HL-60/S4 treated with retinoic acid at 250 ng/mL for 4 days and 3 days (cell line): ENCODE data around the gene CAPZA2.

Experiments used
- in situ Hi-C: fragments of 300-500 bp; cut with MboI; formaldehyde crosslinking; loops from 2 replicates; pipeline ENCODE4 v1.7.0; 2022; ENCODE audit warnings: low sequenced_read_pairs

The CAPZA2 gene

DNA sequence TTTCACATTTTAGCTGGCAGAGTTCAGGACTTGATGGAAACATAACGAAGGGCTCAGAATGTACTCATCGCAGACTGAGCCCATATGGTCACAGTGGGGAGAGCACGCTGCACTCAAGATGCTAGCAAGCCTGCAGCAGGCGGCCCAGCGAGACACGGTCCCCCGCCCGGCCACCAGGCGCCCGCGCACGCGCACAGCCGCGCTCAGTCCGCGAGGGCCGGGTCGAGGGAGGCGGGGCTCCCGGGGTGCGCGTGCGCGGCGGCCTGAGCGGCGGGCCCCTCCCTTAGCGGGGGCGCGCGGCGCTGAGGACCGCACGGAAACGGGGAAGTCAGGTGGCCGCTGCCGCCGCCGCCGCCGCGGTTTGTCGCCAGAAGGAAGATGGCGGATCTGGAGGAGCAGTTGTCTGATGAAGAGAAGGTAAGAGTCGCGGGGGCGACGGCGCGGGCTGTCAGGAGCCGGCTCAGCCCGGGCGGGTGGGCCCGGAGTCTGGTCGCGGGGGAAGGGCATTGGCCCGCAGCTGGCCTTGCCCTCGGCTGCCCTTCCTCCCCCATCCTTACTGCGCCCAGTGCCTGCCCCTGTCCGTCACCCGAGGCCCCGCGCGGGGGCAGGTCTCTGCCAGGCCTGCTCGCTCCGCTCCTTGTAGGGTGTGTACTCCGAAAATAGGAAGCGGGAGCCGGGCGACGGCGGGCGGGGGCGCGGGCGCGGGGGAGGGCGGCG, at the start of gene CAPZA2:
Gene CAPZA2 (plus strand): TSS at position 354 of the 717 bp plus-strand sequence. CDS start 25 bp downstream, at position 379.
- in situ Hi-C loops = no loop called here

- in situ Hi-C loops = loop anchor here (25.0 kb wide), 2 partner anchors 551 to 651 kb away; no protein-coding TSS in a partner anchor
Measured at GRCh38 chr7:116812860-116813259, 49.5 kb upstream of the CAPZA2 start.

DNA sequence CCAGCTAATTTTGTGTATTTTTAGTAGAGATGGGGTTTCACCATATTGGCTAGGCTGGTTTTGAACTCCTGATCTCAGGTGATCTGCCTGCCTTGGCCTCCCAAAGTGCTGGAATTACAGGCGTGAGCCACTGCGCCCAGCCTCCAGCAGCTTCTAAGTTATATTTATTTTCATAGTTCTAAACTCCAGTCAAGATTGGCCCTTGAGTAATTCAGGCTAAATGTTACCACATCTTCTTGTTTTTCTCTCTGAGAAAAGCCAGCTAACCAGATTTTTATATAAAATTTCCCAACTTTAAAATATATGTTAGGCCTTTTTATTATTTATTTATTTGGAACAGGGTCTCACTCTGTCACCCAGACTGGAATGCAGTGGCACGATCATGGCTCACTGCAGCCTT, 49.0 kb upstream of the CAPZA2 start:
- in situ Hi-C loops = loop anchor here (25.0 kb wide), 2 partner anchors 551 to 651 kb away; no protein-coding TSS in a partner anchor

DNA sequence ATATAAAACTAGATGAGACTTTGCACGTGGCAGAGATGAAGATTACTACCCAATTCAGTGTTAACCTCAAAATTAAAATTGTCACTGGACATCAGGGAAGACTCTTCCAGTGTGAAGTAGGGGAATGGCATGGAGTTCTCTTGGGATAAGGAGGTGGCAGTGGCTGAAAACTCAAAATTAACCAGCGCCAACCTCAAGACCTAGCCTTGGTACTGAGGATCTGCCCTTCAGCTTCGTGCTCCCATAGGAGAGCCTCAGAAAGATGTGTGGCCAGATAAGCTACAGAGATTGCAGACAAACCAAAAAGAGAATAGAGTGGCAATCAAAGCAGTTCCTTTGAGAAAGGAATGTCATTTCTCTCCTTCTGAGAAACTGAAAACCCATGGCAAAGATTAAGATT, 47.3 kb upstream of the CAPZA2 start:
- in situ Hi-C loops = loop anchor here (25.0 kb wide), 2 partner anchors 553 to 653 kb away; no protein-coding TSS in a partner anchor

DNA sequence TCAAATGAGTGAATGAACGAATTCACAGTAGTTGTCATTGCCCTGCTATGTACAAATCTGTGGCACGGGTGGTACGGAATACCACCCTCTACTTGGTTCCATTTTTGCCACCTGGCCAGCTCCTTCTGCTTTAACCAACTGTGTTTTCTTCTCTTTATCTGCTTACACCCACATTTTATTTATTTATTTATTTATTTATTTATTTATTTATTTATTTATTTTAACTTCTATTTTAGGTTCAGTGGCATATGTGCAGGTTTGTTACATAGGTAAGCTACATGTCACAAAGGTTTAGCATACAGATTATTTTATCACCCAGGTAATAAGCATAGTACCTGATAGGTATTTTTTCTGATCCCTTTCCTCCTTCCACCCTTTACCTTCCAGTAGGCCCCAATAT, 42.2 kb upstream of the CAPZA2 start:
- in situ Hi-C loops = loop anchor here (25.0 kb wide), 2 partner anchors 558 to 658 kb away; no protein-coding TSS in a partner anchor

DNA sequence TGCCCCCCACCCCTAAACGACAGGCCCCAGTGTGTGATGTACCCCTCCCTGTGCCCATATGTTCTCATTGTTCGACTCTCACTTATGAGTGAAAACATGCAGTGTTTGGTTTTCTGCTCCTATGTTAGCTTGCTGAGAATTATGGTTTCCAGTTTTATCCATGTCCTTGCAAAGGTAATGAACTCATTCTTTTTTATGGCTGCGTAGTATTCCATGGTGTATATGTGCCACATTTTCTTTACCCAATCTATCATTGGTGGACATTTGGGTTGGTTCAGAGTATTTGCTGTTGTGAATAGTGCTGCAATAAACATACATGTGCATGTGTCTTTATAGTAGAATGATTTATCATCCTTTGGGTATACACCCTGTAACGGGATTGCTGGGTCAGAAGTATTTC, 40.7 kb upstream of the CAPZA2 start:
- in situ Hi-C loops = loop anchor here (25.0 kb wide), 2 partner anchors 559 to 659 kb away; no protein-coding TSS in a partner anchor

- in situ Hi-C loops = loop anchor here (25.0 kb wide), 2 partner anchors 562 to 662 kb away; no protein-coding TSS in a partner anchor
Measured at GRCh38 chr7:116824449-116824848, 37.9 kb upstream of the CAPZA2 start.

GRCh38 chr7:116828281-116828680, 34.1 kb upstream of the CAPZA2 start:
- in situ Hi-C loops = no loop called here

DNA sequence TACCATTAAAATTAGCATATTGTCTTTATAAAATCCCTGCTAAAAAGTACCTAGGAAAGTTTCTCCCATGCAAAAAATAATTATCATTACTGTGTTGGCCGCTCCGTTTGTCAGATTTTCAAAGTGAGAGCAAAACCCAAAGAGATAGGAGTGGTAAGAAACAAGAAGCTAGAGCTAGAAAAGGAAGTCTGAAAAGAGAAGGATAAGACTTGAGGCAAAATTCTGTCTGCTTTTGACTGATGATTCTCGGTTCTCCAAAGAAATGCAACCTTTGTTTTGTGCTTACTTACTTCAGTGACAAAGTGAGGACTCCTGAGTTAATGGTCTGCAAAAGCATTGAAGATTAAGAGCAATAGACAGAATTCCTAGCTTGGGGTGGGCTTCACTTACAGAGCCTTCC, 33.3 kb upstream of the CAPZA2 start:
- in situ Hi-C loops = no loop called here

DNA sequence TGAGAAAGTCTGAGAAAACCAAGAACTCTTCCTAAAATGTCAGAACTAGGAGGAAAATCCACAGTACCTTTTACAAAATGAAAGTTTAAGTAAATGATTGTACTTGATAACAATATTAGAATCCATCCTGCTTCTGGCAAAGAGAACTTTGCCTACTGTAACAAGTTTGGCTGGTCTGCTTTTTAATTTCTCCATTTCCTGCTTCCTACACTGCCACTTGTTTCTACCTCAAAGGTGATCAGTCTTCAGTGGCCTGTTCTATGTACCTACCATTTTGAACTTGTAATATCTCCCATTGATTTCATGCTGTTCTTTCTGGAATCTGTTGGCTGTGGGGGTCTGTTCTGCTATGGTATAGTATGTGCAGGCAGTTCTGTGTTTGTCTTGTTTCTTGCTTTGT, 32.9 kb upstream of the CAPZA2 start:
- in situ Hi-C loops = no loop called here

DNA sequence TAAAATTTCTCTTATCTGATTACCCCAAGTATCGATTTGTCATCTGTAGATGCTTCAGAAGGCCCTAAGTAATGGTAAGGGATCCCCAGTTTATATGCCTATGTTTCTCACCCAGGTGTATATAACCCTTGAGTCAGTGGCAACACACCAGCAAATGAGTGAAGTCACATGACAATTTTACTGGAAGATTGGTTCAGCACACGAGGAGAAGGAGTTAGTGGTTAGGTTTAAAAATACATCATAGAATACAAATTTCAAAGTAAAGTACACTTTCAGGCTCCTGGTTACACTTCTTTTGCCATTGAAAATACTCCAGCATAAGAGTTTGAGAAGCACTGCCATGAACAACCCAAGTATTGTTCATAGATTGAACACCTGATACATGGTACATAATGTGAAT, 29.7 kb upstream of the CAPZA2 start:
- in situ Hi-C loops = no loop called here

- in situ Hi-C loops = no loop called here
Measured at GRCh38 chr7:116834815-116835504, 27.4 kb upstream of the CAPZA2 start.

DNA sequence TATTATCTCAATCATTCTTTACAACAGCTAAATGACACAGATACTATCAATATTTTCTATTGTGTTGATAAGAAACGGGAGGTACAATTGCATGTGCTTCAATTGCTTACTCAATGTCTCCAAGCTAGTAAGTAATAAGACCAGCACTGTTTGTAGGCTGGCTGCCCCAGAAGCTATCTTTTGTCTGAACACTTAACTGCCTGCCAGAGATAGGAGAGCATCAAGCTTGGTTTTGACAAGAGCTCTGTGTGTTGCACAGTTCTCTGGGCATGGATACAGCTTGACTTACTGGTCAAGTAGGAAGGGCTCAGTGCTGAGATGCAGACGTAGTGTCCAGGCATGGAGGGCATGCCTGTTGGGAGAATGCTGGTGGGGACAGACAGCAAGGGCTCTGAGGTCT, 26.3 kb upstream of the CAPZA2 start:
- in situ Hi-C loops = no loop called here

DNA sequence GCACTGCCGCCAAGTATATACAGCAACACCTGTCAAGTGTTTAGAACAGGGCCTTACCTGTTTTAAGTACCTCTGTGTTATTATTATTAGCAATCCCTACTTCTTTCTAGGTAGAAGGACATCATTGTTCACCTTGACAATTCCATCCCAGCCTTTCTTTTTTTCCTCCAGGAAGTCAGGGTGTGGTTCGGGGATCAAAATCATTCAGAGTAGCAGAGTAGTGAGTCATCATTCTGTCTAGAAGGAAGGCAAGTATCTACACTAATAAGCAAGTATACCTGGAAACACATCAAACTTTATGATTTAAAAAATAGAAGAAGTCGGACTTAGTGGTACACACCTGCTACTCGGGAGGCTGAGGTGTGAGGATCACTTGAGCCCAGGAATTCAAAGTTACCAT, 25.5 kb upstream of the CAPZA2 start:
- in situ Hi-C loops = no loop called here

- in situ Hi-C loops = no loop called here
Measured at GRCh38 chr7:116837586-116837985, 24.8 kb upstream of the CAPZA2 start.

DNA sequence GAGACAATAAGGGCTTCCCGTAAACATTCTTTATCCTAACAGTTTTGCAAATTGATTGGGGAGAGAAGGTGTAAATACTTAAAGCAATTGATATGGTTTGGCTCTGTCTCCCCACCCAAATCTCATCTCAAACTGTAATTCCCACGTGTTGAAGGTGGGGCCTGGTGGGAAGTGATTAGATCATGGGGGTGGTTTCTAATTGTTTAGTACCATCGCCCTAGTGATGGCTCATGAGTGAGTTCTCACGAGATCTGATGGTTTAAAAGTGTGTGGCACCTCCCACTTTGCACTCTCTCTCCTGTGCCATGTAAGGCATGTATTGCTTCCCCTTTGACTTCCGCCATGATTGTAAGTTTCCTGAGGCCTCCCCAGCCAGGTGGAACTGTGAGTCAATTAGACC, 22.1 kb upstream of the CAPZA2 start:
- in situ Hi-C loops = no loop called here

DNA sequence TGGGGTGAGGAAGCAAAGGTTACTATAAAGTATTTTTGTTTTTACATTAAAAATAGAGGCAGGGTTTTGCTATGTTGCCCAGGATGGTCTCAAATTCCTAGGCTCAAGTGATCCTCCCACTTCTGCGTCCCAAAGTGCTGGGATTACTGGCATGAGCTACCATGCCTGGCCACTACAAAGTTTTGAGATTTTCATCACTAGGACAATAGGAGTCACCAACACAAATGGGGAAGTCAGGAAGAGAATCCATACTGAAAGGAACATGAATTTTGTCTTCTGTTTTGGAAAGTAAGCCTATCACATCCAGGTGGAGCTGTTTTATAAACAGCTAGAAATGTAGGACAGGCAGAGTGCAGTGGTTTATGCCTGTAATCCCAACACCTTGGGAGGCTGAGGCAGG, 20.0 kb upstream of the CAPZA2 start:
- in situ Hi-C loops = no loop called here

- in situ Hi-C loops = no loop called here
Measured at GRCh38 chr7:116843378-116843777, 19.0 kb upstream of the CAPZA2 start.

GRCh38 chr7:116851175-116851574, 11.2 kb upstream of the CAPZA2 start:
- in situ Hi-C loops = no loop called here

- in situ Hi-C loops = no loop called here
Measured at GRCh38 chr7:116851671-116852070, 10.7 kb upstream of the CAPZA2 start.

DNA sequence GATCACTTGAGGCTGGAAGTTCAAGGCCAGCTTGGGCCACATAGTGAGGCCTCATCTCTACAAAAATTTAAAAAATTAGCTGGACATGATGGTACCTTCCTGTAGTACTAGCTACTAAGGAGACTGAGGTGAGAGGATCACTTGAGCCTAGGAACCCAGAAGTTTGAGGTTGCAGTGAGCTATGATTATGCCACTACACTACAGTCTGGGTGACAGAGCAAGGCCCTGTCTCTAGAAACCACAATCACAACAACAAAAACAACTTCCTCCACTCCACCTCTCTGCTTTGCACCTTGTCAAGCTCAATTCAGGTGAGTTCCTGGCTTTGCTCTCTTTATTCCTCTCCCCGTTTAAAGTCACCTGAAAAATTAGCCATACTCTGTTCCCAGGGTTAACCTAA, 8.3 kb upstream of the CAPZA2 start:
- in situ Hi-C loops = no loop called here

- in situ Hi-C loops = no loop called here
Measured at GRCh38 chr7:116857052-116857451, 5.3 kb upstream of the CAPZA2 start.
